ENCODE results near the gene KCNT2.
"Not testable (repeated sequence)": the region's sequence is repeated elsewhere in the genome, so short reads cannot be mapped to it uniquely, and the experiment has no call there.

Gene KCNT2

GRCh38 chr1:196516373-196516772 lies 91.9 kb downstream of the KCNT2 start:
- DNase-seq (ENCODE audit: low read depth in 2 of 3, low spot score in 1 of 3): no peak

- no peak for DNase-seq (ENCODE audit: low read depth in 2 of 3, low spot score in 1 of 3)
These were observed 92.3 kb downstream of the KCNT2 start for GRCh38 chr1:196515904-196516303.

GRCh38 chr1:196513821-196514220 lies 94.4 kb downstream of the KCNT2 start:
- DNase-seq (ENCODE audit: low read depth in 2 of 3, low spot score in 1 of 3): no peak

- DNase-seq (ENCODE audit: low read depth in 2 of 3, low spot score in 1 of 3): no peak
These were observed 97.8 kb downstream of the KCNT2 start for GRCh38 chr1:196510451-196510850.

- DNase-seq (ENCODE audit: low read depth in 2 of 3, low spot score in 1 of 3): not testable (repeated sequence)
These were observed 104.0 kb downstream of the KCNT2 start for GRCh38 chr1:196504224-196504623.

GRCh38 chr1:196502437-196502836 lies 105.8 kb downstream of the KCNT2 start:
- no peak for DNase-seq (ENCODE audit: low read depth in 2 of 3, low spot score in 1 of 3)

- no peak for DNase-seq (ENCODE audit: low read depth in 2 of 3, low spot score in 1 of 3)
These were observed 106.3 kb downstream of the KCNT2 start for GRCh38 chr1:196501760-196502428.

- DNase-seq (ENCODE audit: low read depth in 2 of 3, low spot score in 1 of 3): no peak
These were observed 110.4 kb downstream of the KCNT2 start for GRCh38 chr1:196497817-196498216.

- DNase-seq (ENCODE audit: low read depth in 2 of 3, low spot score in 1 of 3): no peak
These were observed 113.5 kb downstream of the KCNT2 start for GRCh38 chr1:196494766-196495165.

GRCh38 chr1:196493881-196494280 lies 114.4 kb downstream of the KCNT2 start:
- no peak for DNase-seq (ENCODE audit: low read depth in 2 of 3, low spot score in 1 of 3)

GRCh38 chr1:196488579-196488978 lies 119.7 kb downstream of the KCNT2 start:
- DNase-seq (ENCODE audit: low read depth in 2 of 3, low spot score in 1 of 3): no peak

- DNase-seq (ENCODE audit: low read depth in 2 of 3, low spot score in 1 of 3): no peak
These were observed 121.9 kb downstream of the KCNT2 start for GRCh38 chr1:196486346-196486745.

- DNase-seq (ENCODE audit: low read depth in 2 of 3, low spot score in 1 of 3): no peak
These were observed 126.6 kb downstream of the KCNT2 start for GRCh38 chr1:196481616-196482015.

GRCh38 chr1:196477262-196477661 lies 131.0 kb downstream of the KCNT2 start:
- DNase-seq (ENCODE audit: low read depth in 2 of 3, low spot score in 1 of 3): no peak

GRCh38 chr1:196467230-196467925 lies 140.9 kb downstream of the KCNT2 start:
- DNase-seq (ENCODE audit: low read depth in 2 of 3, low spot score in 1 of 3): no peak

- DNase-seq (ENCODE audit: low read depth in 2 of 3, low spot score in 1 of 3): no peak
These were observed 141.6 kb downstream of the KCNT2 start for GRCh38 chr1:196466654-196467053.

- no peak for DNase-seq (ENCODE audit: low read depth in 2 of 3, low spot score in 1 of 3)
These were observed 142.1 kb downstream of the KCNT2 start for GRCh38 chr1:196466166-196466565.

GRCh38 chr1:196464480-196464941 lies 143.7 kb downstream of the KCNT2 start:
- no peak for DNase-seq (ENCODE audit: low read depth in 2 of 3, low spot score in 1 of 3)

- no peak for DNase-seq (ENCODE audit: low read depth in 2 of 3, low spot score in 1 of 3)
These were observed 146.2 kb downstream of the KCNT2 start for GRCh38 chr1:196462086-196462485.

- DNase-seq (ENCODE audit: low read depth in 2 of 3, low spot score in 1 of 3): no peak
These were observed 146.7 kb downstream of the KCNT2 start for GRCh38 chr1:196461521-196461920.

- DNase-seq (ENCODE audit: low read depth in 2 of 3, low spot score in 1 of 3): no peak
These were observed 148.9 kb downstream of the KCNT2 start for GRCh38 chr1:196459383-196459782.

GRCh38 chr1:196454792-196455191 lies 153.4 kb downstream of the KCNT2 start:
- DNase-seq (ENCODE audit: low read depth in 2 of 3, low spot score in 1 of 3): no peak

- no peak for DNase-seq (ENCODE audit: low read depth in 2 of 3, low spot score in 1 of 3)
These were observed 157.1 kb downstream of the KCNT2 start for GRCh38 chr1:196451103-196451502.
